NCI-H146 treated with DMSO at 0.1 percent for 48 hours (cell line): ENCODE measurements around the gene MAD1L1.
"Not testable (repeated sequence)": the region's sequence is repeated elsewhere in the genome, so short reads cannot be mapped to it uniquely, and the experiment has no call there.

Experiments used
- DNase-seq: peaks from one replicate; lab custom pipeline; 2025; ENCODE audit not compliant: unreplicated experiment; lab: John Stamatoyannopoulos, UW

Gene MAD1L1

DNA sequence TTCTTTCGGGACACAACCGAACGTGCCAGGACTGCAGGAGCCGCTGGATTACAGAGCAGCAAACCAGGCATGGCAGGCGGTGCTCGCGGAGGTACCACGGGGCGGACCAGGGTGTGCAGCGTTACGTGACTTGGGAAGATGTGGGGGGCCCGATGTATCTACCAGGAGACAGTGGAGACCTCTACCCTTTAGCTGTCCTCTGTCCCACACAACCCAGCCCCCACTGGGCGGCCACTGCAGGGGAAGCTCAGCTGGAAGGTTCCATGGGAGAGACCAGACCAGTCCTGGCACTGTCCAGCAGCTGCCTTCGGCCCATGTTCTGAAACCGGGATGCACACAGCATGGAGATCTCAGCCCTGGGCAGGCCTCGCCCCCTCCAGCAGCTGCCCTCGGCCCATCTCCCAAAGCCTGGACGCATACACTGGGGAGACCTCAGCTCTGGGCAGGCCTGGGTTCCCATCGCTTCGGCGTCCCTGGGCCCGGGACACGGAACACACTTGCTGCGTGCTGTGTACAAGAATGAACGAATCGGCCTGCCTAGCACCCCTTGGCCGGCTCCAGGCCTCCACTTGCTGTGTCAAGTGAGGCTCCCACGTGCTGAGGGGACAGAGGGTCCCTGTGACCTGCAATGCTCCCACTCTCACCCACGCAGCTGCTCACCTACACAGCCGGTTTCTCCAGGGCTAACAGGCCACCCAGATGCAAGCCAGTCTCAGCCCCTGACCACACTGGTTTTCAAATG lies 385.3 kb downstream of the MAD1L1 start:
- no peak for DNase-seq

DNA sequence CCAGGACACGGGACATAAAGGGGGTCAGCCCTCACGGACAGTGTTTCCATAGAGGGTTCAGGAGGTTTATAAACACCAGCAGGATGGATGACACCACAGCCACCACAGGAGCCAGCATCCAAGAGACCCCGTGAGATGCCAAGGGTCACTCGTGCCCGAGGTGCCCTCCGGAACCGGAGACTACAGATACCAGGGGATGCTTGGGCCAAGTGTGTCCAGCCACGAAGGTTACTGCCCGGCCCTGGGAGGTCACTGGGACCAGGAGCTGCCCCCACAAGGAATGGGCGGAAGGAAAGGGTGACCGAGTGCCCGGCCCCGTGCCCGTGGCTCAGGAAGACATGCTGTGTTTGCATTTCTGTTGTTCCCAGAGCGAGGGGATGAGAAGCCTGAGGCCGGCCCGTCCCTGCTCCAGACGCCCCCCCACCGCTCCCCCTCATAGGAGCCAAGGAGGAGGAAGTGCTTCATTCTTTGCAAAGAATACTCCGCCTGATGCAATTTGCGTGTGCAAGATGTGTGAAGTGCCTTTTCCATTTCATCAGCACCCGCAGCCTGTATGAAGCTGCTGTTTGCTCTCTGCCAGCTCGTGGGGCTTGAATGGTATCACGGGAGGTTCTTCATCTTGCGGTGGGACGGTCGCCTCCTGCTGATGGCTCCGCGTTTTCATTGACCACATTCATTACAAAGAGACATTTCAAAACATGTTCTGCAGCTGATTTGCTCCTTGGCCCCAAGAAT lies 386.2 kb downstream of the MAD1L1 start:
- no peak for DNase-seq

DNA sequence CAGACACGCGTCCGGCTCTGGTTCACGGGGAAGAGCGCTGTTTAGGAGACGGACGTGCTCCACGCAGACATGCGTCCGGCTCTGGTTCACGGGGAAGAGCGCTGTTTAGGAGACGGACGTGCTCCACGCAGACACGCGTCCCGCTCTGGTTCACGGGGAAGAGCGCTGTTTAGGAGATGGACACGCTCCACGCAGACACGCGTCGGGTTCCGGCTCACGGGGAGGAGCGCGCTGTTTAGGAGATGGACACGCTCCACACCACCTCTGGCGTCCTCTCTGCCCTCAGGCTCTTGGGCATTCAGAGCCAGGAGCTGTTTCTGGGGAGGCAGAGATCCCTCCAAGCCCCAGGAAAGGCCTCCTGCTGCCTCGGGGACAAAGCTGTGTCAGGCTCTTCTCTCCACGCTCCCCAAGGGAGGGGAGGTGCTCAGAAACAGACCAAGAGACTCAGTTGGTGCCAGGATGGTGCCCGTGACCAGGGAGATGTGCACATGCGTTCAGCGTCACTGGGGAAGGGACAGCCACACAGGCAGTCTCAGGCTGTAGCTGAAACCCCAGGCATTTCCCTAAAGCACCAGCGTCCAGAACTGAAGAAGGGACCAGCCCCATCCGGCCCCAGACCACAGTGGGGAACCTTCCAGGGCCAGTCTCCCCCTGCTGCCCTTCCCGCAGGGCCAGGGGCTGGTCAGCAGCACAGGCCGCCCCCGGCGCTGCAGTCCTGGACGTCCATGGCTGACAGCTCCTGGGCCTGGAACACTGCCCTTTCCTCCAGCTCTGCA lies 387.0 kb downstream of the MAD1L1 start:
- DNase-seq: no peak

DNA sequence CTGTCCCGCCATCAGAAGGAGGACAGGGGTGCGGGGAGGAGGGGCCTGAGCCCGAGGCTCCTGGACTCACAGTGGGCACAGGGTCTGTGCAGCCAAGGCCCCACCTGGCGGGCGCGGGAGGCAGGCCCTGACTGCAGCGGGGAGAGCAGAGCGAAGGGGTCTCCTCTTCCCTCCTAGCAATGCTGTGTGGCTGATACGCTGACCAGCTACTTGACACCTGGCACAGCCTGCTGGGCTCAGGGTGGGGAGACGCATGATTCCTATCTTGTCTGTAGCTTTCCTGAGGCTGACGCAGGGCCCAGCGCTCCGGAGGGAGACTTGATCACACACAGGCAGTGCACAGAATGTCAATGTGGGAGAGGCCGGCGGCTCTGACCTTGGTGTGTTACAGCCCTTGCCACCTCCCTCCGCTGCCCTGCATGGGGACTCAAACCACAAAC lies 387.8 kb downstream of the MAD1L1 start:
- no peak for DNase-seq

DNA sequence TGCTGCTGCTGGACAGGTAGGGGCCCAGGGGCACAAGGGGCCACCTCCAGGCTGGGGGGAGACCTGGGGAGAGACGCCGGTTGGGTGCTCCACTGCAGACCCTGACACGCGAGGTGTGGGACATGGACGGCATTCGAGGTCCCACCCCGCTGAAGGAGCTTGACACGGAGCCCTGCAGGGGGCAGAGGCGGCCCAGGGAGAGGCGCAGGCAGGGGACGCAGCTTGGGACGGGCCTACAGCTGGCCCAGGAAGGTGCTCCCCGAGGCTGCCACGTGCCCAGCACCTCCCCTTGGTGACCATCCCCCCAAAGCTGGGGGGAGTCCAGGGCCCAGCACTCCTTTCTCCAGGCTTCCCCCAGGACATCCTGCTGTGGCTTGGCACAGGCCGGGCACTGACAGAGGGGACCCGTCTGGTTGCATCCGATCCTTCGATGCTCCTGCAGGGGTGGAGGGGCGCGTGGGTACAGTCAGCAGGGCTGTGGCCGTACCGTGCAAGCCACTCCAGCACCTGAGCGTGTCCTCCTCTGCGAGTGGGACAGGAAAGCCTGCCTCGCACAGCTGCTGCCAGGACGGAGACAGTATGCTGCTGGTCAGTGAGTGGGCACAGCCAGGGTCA lies 388.3 kb downstream of the MAD1L1 start:
- no peak for DNase-seq

DNA sequence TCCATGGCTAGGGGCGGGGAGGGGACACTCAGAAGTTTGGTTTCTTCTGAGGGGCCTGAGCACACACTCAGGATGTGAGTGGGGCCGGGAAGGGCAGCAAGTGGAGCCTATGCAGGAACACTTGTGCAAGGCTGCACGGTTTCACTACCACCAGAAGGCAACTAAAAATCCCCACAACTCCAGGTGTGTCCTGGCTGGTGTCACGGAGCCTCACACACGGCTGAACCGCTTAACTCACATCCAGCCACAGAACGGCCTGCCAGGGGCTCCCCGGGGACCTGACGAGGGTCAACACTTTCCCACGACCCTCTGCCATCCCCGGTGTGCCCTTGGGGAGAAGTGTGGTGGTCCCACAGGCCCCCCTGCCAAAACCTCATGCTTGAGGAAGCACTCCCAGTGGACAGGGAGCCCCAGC lies 388.8 kb downstream of the MAD1L1 start:
- no peak for DNase-seq

DNA sequence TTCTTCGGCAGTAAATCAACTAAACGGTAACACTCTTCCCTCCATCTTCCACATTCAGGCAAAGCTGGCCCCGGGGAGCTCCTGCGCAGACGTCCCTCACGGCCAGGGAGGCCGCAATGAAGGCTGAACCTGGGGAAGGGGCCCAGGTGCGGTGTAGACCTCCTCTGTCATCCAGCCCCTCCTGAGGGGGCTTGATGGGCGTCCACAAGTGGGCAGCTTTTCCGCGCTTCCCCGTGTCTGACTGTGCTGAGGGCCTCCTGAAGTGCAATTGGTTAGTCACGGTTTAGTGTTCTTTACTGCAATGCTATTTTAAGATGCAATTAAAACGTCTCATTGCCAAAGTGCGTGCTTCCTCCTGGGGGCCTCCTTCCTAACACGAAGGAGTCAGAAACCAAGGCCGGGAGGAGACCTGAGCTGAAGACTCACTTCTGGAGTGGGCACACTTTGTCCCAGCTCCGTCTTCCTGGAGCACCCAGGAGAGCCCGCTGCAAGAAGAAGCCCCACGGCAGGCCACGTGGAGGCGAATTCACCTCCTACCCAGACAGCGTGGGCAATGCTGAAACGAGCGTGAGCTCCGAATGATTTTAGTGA lies 389.4 kb downstream of the MAD1L1 start:
- no peak for DNase-seq

DNA sequence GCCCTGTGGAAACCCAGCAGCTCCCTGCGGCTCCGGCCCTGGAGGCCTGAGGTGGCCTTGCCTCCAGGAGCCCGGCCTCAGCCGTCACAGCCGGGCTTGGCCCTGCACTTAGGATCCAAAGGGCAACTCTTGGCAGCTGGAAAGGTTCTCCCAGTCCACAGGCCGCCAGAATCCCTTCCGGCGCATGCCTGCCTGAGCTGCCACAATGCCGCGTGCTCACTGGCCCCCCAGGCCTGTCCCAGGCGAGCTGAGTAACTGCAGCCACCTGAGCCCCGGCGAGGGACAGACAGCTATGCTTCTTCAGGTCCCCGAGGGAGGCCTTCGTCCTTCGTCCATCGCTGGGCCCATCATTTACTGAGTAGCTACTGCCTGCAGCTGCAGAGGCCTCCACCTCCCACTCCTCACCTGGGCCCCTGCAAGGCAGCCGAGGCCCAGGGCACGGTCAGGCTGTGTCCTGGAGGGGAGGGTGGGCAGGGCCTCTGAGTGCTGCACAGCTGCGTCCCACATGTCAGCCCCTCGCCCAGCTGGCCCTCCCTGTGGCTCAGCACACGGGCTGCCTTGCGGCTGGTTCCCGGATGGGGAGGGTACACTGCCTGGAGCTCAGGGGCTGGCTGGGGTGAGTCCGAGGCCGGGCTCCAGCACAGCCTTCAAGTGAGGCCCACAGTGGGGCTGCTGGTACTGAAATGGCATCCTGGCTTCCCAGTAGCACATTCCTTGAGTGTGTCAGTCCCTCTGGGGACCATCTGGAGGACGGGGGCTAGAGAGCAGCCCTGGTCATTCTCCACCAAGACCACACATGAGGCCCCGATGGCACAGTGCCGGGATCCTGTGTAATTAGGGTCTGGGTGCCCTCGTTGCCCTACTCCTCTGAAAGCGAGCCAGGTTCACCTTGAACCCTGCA lies 390.2 kb downstream of the MAD1L1 start:
- DNase-seq: no peak

DNA sequence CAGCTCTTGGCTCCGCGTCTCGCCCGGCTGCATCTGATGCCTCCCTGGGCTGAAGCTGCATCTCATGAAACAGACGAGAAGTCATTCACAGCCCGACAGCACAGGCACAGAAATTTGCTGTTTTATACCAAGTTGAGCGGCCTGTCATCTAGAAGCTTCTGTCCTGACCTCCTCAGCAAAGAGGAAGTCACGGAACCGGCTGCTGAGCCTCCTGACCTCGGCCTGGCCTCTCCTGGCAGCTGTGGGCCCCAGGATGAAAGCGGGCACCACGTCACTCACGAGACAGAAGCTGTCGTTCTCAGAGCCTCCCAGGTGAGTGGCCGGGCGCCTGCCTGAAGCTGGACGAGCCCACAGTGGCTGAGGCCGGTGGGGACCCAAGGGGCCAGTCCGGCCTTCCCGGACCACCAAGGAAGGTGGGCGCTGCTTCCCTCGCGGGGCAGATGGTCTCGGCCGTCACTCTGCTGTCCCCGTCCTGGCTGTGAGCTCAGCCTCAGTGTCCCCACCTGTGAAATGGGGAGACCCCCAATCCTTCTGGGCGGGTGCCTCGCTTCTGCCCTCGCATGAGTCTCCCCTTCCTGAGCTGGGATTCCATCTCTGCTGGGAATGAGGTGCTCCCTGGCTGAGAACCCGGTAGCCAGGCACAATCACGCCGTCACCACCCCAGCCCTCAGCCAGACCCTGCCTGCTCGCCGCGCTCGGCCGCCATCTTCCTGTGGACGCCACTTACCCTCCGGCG lies 391.3 kb downstream of the MAD1L1 start:
- DNase-seq: not testable (repeated sequence)

DNA sequence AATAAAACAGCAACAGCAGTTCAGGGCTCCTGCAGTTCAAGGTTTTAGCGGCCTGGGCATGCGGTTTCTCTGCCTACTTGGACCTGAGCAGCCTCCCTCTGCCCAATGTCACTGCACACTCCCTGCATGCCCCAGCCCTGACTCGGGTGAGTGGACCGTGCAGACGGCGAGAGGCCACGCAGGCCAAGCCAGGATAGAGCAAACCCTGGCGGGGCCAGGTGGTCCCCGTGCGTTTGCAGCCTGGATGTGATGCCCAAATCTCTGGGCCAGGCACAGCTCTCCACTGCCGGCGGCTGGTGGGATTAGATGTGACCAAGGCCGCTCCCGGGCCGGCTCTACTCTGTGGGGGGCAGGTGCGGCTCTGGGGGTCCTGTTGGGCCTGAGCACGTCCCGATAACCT lies 392.0 kb downstream of the MAD1L1 start:
- not testable (repeated sequence) for DNase-seq

DNA sequence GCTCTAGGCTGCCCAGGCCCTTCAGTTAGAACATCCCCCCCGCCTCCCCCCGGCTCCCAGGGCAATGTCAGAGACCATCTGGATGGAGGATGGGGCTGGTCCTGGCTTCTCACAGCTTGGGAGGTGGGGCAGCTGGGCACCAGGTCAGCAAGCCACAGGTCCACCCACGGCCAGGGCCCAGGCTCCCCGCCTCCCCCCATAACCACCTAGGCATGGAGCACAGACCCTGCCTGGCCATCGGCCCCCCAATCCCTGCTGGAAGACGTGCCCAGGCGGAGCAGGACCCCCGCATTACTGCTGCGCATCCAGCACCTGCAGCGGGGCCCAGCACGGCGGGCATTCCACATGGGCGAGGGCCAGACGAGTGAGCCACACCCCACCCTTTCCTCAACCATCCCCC lies 393.0 kb downstream of the MAD1L1 start:
- DNase-seq: no peak

DNA sequence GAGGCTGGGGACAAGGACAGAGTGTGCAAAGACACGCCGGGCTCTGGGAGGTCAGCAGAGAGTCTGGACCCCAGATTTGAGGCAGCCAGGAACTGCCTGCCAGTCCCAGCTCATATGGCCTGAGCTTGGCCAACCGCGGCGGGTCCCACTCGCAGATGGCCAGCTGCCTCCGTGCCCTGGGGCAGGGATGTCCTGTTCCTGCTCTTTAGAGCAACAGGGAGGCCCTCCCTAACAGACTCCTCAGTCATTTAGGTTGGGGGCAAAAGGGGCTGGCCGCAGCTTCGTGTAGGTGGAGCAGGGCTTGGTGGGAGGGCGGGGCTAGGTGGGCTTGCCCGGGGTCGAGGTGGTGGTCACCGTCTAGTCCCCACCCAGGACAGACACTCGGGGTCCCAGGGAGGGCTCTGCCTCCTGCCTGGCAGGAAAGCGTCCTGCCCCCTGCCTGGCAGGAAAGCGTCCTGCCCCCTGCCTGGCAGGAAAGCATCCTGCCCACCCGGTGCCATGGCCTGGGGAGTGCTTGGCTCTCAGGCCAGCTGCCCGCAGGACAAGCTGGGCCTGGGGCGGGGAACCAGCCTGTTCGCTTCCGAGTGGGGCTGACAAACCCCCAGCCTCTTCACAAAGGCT lies 393.7 kb downstream of the MAD1L1 start:
- DNase-seq: not testable (repeated sequence)

DNA sequence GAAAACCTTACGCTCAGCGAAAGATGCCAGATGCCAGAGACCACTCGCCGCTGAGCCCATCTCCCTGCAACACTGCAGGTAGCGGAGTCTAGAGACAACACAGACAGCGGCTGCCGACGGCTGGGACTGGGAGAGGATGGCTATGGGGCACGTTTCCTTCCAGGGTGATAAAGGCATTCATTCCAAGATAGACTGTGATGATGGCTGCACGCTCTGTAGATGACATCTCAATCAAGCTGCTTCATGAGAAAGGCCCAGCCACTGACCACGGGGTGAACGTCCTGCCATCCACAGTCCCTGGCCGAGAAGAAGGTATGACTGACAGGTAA lies 394.2 kb downstream of the MAD1L1 start:
- not testable (repeated sequence) for DNase-seq

DNA sequence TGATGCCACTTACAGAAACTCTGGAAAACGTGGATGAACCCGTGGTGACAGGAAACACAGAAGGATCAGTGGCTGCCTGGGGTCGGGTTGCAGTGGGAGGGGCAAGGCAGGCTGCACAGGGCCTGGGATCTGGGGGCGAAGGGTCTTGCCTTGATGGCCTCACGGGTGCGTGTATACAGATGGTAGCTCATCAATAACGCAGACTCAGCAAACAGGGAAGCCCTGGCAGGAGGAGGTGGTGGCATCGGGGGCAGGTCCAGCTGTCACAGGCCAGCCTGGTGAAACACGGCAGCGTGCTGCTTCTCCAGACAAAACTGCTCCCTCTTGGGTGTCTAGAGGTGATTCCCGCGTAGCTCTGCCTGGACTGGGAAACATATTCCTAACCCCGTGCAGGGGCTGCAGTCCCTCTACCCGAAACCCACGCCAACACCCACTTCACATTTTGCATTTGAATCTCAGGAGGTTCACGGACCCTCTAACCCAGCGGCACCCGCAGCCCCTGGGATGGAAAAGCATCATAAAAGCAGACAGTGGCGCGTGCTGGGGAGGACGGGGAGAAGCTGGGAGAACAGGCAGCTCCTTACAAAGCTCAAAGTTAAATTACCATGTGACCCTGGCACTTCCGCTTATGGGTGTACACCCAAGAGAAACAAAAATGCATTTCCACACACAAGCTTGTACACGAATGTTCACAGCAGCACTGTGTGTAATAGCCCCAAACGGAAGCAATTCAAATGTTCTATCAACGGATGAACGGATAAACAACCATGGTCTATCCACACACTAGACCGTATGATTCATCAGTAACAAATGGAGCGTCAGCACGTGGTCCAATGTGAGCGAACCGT lies 394.8 kb downstream of the MAD1L1 start:
- not testable (repeated sequence) for DNase-seq

DNA sequence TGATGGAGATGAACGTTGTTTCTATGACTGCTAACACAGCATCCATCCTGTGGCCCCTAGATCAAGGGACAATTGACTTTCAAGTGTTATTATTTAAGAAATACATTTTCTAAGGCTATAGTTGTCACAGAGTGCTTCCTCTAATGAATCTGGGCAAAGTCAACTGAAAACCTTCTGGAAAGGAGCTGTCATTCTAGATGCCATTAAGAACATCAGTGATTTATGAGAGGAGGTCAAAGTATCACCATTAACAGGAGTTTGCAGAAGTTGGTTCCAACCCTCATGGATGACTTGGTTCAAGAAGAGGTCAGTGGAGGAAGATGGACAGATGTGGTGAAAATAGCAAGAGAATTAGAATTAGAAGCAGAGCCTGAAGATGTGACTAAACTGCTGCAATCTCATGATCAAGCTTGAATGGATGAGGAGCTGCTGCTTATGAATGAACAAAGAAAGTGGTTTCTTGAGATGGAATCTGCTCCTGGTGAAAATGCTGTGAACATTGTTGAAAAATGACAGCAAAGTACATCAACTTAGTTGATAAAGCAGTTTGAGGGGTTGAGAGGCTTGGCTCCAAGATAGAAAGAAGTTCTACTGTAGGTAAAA lies 400.7 kb downstream of the MAD1L1 start:
- DNase-seq: not testable (repeated sequence)

DNA sequence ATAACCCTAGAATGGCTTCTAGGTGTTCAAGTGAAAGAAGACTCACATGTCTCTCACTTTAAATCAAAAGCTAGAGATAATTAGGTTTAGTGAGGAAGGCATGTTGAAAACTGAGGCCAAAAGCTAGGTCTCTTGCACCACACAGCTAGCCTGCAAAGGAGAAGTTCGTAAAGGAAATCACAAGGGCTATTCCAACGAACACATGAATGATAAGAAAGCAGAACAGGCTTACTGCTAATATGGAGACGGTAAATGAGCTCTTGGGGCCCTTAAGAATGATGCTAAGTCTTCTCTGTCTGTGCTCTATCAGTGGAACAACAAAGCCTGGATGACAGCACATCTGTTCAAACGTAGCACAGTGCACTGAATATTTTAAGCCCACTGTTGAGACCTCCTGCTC lies 401.3 kb downstream of the MAD1L1 start:
- not testable (repeated sequence) for DNase-seq

DNA sequence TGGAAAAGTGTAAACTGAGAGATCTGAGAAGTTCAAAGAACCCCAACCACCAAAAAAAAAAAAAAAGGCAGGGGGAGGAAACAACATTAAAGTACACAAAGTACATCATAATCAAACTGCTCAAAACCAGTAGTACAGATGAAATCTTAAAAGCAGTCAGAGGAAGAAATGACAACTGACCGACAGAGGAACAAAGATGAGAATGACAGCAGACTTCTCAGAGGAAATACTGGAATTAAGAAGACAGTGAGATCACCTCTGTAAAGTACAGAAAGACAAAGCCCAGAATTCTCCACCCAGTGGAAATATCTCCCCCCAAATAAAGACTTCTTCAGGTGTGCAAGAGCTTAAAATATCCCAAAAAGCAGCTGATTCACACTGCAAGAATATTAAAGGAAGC lies 403.1 kb downstream of the MAD1L1 start:
- not testable (repeated sequence) for DNase-seq

DNA sequence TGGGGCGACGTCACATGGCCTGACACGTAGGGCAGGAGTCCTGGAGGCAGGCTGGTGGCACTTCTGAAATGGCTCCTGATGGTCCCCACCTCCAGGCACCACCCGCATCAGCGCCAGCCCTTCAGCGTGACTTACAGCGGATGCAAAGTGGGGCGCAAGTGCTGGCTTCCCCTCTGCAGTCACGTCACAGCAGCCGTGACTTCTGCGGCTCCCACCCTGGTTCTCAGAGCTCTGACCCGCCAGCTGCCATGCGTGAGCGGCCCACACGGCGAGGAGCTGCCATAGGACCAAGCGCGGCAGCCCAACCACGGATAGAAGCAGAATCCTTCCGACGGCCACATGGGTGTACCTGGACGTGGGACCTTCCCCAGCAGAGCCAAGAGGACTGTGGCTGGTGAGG lies 403.6 kb downstream of the MAD1L1 start:
- no peak for DNase-seq
